Esophagus muscularis mucosa (tissue), 4 donors: ENCODE measurements around the gene MTHFD2L.

ENCODE experiments used
- CTCF ChIP-seq, 3 experiments: fragments of 200-600 bp in 2 of 3; fragments of 450-650 bp in 1 of 3; sonication (generic) in 2 of 3; IDR thresholded peaks; one replicate each; pipeline ENCODE4 v1.5.1; 2017 to 2019; ENCODE audit warnings: antibody characterized with exemption in 3 of 3, mild to moderate bottlenecking in 2 of 3, moderate library complexity in 1 of 3
- EP300 ChIP-seq: sonication (generic); formaldehyde crosslinking; IDR thresholded peaks from one replicate; pipeline ENCODE4 v1.6.1; 2017; ENCODE audit warnings: antibody characterized with exemption
- POLR2A ChIP-seq: fragments of 450-650 bp; IDR thresholded peaks from one replicate; pipeline ENCODE4 v1.6.1; 2017; ENCODE audit warnings: antibody characterized with exemption, moderate library complexity, mild to moderate bottlenecking, low read depth
- POLR2AphosphoS5 ChIP-seq, 2 donors: sonication (generic); formaldehyde crosslinking; IDR thresholded peaks; one replicate each; pipeline ENCODE4 v1.6.1; 2017; ENCODE audit warnings: antibody characterized with exemption in 2 of 2

DNA sequence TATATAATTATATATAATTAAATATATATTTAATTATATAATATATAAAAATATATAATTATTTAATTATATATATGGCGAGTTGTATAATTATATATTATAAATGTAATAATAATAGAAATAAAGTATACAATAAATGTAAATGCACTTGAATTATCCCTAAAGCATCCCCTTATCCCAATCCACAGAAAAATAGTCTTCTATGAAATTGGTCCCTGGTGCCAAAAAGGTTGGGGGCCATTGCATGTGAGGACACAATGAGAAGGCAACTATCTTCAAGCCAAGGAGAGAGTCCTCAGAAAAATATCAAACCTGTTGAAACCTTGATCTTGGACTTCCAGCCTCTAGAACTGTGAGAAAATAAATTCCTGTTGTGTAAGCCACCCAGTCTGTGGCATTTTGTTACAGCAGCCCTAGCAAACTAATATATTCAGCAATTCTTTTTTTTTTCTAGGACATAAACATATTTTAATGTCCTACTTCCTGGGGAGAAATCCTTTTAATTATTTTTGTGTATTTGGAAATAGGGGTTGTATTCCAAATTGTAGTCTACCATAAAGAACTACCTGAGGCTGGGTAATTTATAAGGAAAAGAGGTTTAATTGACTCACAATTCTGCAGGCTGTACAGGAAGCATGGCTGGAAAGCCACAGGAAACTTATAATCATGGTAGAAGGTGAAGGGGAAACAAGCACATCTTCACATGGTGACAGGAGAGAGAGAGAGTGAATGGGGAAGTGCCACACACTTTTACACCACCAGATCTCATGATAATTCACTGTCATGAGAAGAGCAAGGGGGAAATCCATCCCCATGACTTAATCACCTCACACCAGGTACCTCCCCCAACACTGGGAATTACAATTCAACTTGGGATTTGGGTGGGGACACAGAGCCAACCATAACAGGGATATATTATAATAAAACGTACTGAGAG lies 36.0 kb upstream of the MTHFD2L start:
- no peak for TF ChIP-seq CTCF (IDR thresholded peaks at IDR 0.05)
- no peak for TF ChIP-seq POLR2A
- no peak for TF ChIP-seq EP300
- TF ChIP-seq POLR2AphosphoS5 (IDR thresholded peaks at IDR 0.05) = no peak
